DND-41 (cell line): ENCODE measurements around the gene MOB3C.
A peak's percentile ranks its signal among the peaks of the same experiment; 100 is the strongest.

Experiments
- ATAC-seq: fragments of 200-7000 bp; cut with Tn5 transposase; 3 replicates; pipeline ENCODE4 v1.9.1; 2021; ENCODE audit warnings: low read depth; ENCODE audit not compliant: insufficient read depth
- DNase-seq: peaks from one replicate; pipeline ENCODE4 v3.0.0-alpha.2; 2020
- H2AFZ ChIP-seq: 2 replicates; pipeline ENCODE4 v1.6.0; 2012; ENCODE audit warnings: low read depth, low read length
- H3K27ac ChIP-seq: 2 replicates; pipeline ENCODE4 v1.5.1; 2012; ENCODE audit warnings: low read length, inconsistent platforms
- H3K27me3 ChIP-seq: fragments of 200-600 bp; sonication (generic); 2 replicates; pipeline ENCODE4 v1.6.0; 2012; ENCODE audit warnings: low read length, mild to moderate bottlenecking, inconsistent platforms; ENCODE audit not compliant: insufficient read depth, poor library complexity
- H3K36me3 ChIP-seq: 2 replicates; pipeline ENCODE4 v1.5.1; 2012; ENCODE audit warnings: low read length, inconsistent platforms; ENCODE audit not compliant: insufficient read depth
- H3K4me1 ChIP-seq: 2 replicates; pipeline ENCODE4 v1.5.1; 2012; ENCODE audit warnings: mild to moderate bottlenecking, low read length; ENCODE audit not compliant: insufficient read depth
- H3K4me2 ChIP-seq: 2 replicates; pipeline ENCODE4 v1.6.0; 2012; ENCODE audit warnings: mild to moderate bottlenecking, moderate library complexity, low read length, inconsistent platforms; ENCODE audit not compliant: insufficient read depth
- H3K4me3 ChIP-seq, 2 experiments: fragments of 200-600 bp in 1 of 2; shearing (Covaris generic) in 1 of 2; 2 replicates each; pipeline ENCODE4 v1.5.1; 2012 to 2016; ENCODE audit warnings: inconsistent platforms in 2 of 2, low read length in 2 of 2, mild to moderate bottlenecking in 2 of 2, low read depth in 1 of 2, moderate library complexity in 1 of 2
- H3K79me2 ChIP-seq: 2 replicates; pipeline ENCODE4 v1.6.0; 2012; ENCODE audit warnings: low read length, inconsistent platforms; ENCODE audit not compliant: insufficient read depth
- H3K9ac ChIP-seq: 2 replicates; pipeline ENCODE4 v1.6.0; 2012; ENCODE audit warnings: low read depth, mild to moderate bottlenecking, inconsistent platforms, low read length, moderate library complexity
- H3K9me3 ChIP-seq: 2 replicates; pipeline ENCODE4 v1.5.1; 2012; ENCODE audit warnings: low read length, moderate library complexity, mild to moderate bottlenecking, inconsistent platforms; ENCODE audit not compliant: insufficient read depth, severe bottlenecking
- H4K20me1 ChIP-seq: 2 replicates; pipeline ENCODE4 v1.6.0; 2012; ENCODE audit warnings: low read length; ENCODE audit not compliant: insufficient read depth
- CTCF ChIP-seq: IDR thresholded peaks from 2 replicates; pipeline ENCODE4 v1.5.1; 2012; ENCODE audit warnings: borderline replicate concordance, low read length, moderate library complexity, mild to moderate bottlenecking; ENCODE audit not compliant: poor library complexity, severe bottlenecking; ENCODE audit errors: extremely low read depth
- EZH2 ChIP-seq: IDR thresholded peaks from 3 replicates; pipeline ENCODE4 v1.6.1; 2012; ENCODE audit warnings: borderline replicate concordance, low read depth, mild to moderate bottlenecking, moderate library complexity, low read length, inconsistent platforms; ENCODE audit not compliant: severe bottlenecking

The MOB3C gene

DNA sequence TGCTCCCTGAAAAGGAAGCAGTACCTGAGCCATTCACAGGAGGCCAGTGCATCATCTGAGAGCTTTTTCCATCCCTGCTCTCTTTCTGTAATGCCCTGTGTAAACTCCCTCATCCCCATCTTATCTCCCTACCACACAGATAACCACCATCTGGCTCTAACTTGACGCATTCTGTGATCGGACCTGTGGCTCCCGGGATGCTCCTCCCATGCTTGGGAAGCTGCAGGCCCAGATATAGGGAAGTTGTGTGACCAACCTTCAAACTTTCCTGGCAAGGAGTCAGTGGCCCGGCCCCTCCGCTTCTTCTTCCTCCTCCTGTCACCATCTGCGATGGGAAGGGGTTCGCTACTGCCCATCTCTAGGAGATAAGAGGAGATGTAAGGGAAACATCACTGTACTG is 33.6 kb downstream of the MOB3C start:
- DNase-seq, result no peak

GRCh38 chr1:46581681-46582455 is 34.7 kb downstream of the MOB3C start:
- Histone ChIP-seq H3K9me3 (no peaks in the 10 kb centered on the region), H4K20me1 (no peaks in the 10 kb centered on the region), H3K79me2 (no peaks in the 10 kb centered on the region), H3K36me3 (peaks cover 22% of the 10 kb centered on the region), H3K27me3 (no peaks in the 10 kb centered on the region), H3K27ac (no peak overlapping the region), H3K4me3 (no peak overlapping the region), H2AFZ (no peak overlapping the region), H3K4me2 (no peak overlapping the region), H3K4me1 (peaks cover 10% of the 10 kb centered on the region), H3K9ac (no peak overlapping the region)
- no peak for TF ChIP-seq CTCF
- no peak for TF ChIP-seq EZH2
- peak; percentile 33 for DNase-seq
- peak; percentile 94 for ATAC-seq

More for the DNA sequence above, 33.6 kb downstream of the MOB3C start:
- H3K9me3 ChIP-seq, result no peaks in the 10 kb centered on the region
- no peaks in the 10 kb centered on the region for H4K20me1 ChIP-seq
- peaks cover 10% of the 10 kb centered on the region for H3K4me1 ChIP-seq
- H3K27ac ChIP-seq, result no peak overlapping the region
- TF ChIP-seq CTCF, result no peak
- no peak for TF ChIP-seq EZH2
- no peak overlapping the region for H3K4me3 ChIP-seq
- H3K27me3 ChIP-seq, result no peaks in the 10 kb centered on the region
- no peak overlapping the region for H2AFZ ChIP-seq
- ATAC-seq, result no peak
- H3K4me2 ChIP-seq, result no peak overlapping the region
- H3K79me2 ChIP-seq, result no peaks in the 10 kb centered on the region
- peaks cover 22% of the 10 kb centered on the region for H3K36me3 ChIP-seq
- H3K9ac ChIP-seq, result no peak overlapping the region

- ATAC-seq (no peak), DNase-seq (no peak)
- Histone ChIP-seq H3K36me3 (peaks cover 22% of the 10 kb centered on the region), H3K27me3 (no peaks in the 10 kb centered on the region), H3K9ac (no peak overlapping the region), H3K4me1 (peaks cover 10% of the 10 kb centered on the region), H4K20me1 (no peaks in the 10 kb centered on the region), H3K4me2 (no peak overlapping the region), H3K4me3 (no peak overlapping the region), H3K9me3 (no peaks in the 10 kb centered on the region), H3K27ac (no peak overlapping the region), H3K79me2 (no peaks in the 10 kb centered on the region), H2AFZ (no peak overlapping the region)
- TF ChIP-seq CTCF, result no peak
- no peak for TF ChIP-seq EZH2
Measured at GRCh38 chr1:46580140-46580903, 36.3 kb downstream of the MOB3C start.
